CD1c-positive myeloid dendritic cell (primary cell): ENCODE data around the gene CELF2.

Experiments
- DNase-seq: peaks from one replicate; pipeline ENCODE4 v3.0.0-alpha.2; 2016; ENCODE audit errors: extremely low spot score

The CELF2 gene

DNA sequence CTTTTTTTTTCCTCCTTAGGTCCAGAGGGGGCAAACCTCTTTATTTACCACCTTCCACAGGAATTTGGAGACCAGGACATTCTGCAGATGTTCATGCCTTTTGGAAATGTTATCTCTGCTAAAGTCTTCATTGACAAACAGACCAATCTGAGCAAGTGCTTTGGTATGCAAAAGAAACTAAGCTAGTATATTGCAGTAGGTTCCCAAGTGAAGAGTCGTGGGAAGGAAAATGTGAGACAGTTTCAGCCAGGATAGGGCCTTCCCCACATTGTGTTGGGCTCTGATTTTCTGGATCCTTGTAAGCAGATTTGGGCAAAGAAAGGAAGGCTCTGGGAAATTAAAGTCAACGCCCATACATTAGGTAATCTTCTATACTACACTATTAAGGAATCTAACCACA is 308.1 kb downstream of the CELF2 start:
- no peak for DNase-seq

DNA sequence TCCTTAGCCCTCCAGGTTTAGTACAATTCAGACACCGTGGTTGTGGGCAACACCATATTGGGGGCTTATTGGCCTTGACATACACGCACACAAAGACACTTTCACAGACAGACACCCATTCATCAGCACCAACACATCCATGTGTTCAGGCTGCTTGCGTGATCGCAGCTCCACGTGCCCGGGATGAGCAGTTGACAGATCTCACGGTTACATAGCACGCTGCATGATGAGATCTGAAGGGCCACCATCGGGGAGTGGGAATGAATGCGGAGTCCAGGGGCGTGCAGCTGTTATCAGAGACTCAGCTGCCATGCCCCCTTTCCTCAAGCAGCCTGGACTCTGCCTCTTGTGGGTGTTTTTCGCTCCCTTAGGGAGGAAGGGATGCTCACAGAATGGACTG is 308.6 kb downstream of the CELF2 start:
- DNase-seq: no peak

DNA sequence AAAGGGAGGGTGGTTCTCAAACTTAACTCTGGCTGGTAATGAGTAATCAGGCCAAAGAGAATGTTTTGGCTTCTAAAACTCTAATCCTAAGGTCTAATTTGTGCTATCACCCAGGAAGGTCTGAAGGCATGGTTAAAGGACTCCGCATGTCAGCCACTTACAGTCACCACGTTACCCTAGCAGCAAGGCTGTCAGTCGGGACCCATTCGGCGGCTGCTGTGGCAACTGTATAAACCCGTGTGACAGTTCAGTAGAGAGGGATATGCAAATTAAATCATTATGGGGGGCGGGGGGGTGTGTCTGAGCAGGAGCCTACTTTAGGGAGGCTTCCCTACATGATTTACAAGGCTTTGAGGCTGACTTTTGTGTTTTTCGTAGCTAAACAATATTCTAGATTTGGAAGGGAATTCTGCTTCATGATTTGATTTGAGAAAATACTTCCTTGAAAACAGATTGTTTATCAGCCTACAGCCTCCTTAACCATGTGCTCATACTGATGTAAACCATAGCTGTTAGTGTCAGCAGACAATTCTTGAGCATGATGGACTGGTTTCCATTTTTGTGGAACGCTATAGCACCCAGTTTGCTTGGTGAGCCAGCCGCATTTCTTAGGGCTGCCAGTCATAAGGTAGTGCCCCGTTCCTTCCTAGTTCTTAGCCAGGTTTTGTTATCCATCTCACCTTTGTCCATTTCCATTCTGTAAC is 309.4 kb downstream of the CELF2 start:
- DNase-seq: no peak

DNA sequence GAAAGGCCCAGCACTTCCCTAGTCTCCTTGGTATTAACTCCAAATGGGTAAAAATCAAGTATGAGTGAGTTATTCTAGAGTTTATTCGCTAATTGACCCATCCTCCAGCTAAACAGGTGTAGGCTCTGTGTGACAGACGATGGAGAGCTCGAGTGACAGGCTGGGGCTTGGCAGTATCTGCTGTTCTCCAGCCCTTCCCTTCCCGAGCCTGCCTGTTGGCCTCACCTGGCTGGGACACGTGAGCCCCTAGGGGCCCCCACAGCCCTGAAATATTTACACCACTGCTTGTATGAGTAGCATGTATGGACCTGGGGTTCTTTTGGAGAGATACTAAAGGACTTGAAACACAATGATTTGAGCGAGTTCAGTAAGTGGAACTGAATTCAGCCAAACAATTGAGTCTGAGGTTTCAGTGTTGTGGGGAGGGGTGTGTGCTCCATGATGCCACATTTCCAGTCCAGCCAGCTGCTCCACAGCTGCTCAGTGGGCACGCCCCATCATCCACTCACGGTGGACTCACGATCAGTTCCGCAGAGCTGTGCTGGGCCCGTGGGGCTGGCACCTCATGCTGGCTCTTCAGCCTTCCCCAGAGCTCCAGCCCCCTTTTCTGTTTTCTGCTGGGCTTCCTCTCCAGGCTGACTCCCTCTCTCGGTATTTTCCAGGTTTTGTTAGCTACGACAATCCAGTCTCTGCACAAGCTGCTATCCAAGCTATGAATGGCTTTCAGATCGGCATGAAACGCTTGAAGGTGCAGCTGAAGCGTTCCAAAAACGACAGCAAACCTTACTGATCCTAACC is 310.8 kb downstream of the CELF2 start:
- no peak for DNase-seq

DNA sequence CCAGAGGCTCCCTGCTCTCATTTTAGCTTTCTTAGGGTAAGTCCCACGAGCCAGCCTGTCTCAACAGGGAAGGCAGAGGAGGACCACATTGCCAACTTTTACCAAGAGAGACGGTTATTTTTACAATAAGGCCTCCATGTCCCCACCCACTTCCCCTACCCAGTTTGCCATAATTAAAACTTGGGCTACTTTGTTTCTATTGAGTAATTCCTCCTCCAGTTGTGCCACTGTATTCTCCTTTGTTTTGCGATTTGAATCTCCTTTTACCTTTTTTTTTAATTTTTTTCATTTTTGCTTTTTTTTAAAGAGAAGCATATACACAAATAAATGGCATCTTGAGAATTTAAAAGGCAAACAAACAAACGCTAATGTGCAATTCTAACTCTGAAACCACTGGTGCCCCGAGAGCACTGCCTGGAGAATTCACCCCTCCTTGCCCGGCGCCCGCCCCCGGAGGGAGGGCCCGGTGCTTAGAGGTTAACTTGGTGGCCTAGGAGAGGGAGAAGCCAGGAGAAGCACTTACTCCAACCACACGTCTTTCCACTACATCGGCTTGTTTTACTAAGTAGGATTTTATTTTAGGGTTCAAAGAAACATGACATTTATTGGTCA is 311.5 kb downstream of the CELF2 start:
- DNase-seq: no peak

DNA sequence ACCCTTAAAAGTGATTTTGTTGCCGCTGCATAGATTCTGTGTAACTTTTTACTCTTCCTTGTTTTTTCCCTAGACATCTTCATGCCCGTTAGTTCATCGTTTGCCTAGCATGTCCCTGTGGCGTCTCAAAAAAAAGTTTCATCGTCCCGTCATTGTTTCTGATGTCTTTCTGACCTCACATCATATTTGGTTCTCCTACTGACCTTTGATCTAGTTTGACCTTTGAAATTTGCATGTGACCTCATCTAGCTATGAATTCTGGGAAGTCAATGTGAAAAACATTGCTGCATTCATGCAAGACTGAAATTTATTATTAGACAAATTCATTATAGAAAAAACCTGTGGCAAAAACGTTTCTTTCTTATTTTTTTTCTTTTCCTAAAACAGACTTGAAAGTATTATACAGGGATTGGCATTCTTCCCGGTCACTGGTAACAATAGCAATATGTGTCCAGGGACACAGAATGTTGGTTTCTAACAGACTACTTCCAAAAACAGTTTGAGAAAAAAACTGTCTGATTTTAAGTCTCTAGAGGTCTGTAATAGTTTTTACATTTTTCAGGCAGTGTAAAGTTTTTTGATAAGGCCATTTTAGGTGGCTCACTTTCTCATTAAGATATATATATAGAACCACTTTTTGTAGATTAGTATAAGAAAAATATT is 312.8 kb downstream of the CELF2 start:
- DNase-seq: no peak

DNA sequence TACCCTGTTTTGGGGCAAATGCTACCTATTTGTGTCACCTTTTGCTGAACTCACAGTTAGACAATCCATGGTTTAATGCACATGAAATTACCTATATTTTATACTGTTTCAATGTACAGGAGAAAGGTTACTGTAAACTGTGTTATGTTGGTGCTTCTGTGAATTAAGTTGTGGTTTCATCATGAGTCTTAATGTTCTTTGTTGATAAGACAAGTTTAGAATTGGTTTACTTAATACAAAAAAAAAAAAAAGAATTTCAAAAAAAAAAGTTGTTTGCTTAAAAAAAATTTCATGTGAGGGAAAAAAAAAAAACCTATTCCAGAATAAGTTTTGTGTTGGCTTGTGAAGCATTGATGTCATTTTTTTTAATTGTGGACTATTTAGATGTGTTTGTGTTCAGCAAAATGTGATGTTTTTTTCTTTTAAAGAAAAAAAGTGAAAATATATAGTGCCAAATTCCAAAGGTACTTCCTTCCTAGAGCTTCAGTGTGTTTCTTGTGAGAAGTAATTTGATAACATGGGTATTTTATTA is 313.4 kb downstream of the CELF2 start:
- no peak for DNase-seq

DNA sequence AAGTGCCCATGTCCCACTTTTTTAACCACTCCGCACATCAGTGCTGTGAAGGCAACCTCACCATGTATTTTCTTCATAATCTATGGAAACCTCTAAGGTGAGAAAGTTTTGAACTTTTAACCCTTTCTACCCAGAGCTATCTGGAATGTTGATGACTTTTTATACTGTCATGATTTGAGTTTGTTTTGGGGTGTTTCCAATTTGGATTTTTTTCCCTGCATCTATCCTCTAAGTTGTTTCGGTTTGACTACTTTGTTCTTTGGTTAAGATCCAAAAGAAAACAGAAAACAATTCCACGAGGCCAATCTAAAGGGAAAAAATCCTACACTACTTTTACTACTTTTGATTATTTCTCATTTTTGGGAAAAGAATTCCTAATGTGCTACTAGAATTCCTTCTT is 314.1 kb downstream of the CELF2 start:
- no peak for DNase-seq

DNA sequence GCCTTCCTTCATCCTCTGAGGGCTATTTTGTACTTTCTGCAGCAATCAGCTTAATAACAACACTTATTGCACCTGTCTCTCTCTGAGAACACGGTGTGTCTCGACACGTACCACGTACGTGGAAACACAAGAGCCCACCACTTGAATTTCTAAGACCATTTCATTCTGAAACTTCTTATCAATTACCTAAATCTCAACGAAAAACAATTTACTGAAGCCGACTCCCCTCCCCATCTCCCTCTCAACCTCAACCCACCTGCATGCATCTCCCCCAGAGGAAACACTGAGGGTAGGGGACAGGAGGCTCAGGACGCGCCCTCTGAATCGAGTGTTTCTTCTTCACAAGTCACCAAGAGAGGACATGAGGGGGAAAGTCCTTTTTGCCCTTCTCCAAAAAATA is 315.2 kb downstream of the CELF2 start:
- DNase-seq: no peak

DNA sequence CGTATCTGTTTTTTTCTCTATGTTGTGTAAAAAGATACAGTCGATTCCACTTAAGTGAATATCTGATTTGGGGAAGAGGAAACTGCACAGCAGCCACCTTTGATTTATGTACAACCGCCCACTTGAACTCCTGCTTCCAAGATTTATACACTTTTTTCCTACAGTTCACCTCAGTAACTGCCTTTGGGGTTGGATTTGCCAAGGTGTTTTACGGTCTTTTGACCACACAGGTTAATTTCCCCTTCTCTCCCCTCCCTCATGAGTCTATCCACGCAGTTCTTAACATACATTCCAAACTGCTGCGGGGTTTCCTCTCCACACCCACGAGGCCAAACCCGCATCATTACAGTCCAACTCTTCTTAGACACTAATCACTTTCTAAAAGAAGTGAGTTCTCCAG is 316.8 kb downstream of the CELF2 start:
- no peak for DNase-seq

DNA sequence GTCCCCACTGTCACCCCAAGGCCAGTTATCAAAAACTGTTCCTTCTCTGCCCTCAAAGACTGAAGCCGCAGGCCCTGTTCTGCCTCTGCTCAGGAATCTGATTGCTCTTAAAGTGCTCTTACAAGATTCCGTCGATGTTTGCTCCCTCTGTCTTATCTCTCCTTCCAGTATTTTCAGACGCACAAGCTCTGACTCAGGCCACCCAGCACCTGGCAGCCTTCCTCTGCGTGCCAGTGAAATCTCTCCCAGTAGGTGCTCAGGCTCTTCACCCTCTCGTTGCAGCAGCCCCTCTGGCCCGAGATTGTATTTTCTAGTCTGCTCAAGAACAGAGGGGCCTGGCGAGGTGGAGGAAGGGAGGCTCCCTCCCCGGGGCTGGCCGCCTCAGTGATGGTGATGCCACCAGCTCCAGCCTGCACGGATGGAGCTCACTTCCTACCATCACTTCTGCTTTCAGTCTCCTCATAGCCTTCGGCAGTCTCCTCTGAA is 317.5 kb downstream of the CELF2 start:
- peak; percentile 30 for DNase-seq

DNA sequence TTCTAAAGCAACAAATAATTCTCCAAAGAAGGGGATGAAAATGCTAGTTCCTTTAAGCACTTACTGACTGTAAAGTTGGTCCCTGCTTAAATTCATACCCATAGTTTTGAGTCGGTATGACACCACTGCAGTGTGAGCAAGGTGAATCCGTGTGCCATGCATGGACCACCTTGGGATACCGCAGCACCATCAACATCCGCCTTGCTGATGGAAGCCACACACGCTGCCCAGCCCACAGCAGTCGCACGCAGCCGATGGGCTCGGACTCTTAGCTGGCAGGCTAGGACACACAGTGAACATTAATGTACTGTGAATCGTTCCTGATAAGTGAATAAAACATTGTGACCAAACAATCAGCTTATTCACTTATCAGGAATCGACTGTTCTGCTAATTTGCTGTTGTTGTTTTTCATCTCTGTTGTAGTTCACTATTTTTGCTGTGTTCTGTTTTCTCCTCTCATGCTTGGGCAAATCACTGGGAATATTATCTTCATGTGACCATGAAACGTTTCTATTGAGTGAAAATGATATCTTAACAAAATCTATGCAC is 318.3 kb downstream of the CELF2 start:
- no peak for DNase-seq

DNA sequence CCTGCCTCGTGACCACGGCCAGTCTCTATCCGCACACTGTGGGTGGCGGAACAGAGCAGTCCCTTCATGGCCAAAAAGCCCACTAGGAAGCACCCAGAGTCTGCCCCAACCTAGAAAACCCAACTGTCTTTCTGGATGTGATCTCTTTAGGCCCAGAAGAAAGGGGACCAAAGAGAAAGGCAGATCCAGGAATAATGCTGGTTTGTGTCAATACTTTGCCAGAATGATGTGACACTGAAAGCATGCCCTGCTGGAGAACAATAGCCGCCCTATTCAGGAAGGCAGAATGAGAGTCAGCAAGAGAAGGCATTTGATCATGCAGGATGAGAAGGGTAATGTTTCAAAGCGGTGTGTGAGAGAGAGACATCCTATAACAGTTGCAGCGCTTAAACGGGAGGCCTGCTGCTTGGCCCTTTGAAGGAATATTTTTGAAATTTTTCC is 319.1 kb downstream of the CELF2 start:
- no peak for DNase-seq

DNA sequence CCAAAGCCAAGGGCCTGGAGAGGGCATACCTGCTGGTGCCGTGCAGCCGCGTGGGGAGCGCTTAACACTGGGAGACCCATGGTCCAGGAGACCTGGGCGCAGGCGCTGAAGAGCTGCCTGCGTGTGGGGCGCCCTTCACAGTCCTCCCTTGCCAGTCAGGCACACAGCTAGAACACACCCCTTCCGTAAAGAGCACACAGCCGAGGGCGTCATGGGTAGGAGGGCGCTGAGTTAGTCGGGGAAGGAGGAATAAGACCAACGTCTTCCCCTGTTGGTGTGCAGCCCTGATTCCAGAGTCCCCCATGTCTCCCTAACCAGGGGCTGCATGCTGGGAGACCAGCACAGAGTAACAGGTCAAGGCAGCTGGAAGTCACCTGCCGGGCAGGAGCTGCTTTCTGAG is 319.8 kb downstream of the CELF2 start:
- no peak for DNase-seq

DNA sequence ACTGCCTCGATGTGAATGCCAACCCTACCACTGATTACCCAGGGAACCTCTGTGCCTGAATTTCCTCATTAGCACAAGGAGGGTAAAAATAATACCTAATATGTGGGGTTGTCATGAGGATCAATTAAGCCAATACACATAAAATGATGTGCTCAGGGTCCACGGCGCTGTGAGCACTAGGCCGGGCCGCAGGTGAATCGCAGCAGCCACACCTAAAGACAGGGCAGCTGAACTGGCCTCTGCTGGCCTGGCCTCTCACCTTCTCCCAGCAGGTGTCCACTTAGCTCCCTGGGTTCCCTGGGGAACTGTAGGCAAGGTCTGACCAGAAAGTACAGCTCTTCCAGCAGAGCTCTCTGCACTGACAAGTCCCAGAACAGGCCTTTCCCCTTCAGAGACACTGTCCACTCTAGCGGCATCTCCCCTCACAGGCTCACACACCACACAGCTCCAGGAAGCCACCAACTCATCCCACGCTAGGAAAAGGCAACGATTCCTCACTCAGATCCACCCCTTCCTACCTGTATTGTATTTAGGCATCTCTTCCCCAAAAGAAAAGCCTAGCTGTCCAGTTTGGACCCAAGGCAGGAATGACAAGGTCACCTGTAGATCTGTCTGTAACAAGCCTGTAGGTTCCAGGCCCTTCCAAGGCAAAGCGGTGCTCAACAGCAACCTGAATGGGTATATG is 320.6 kb downstream of the CELF2 start:
- no peak for DNase-seq

DNA sequence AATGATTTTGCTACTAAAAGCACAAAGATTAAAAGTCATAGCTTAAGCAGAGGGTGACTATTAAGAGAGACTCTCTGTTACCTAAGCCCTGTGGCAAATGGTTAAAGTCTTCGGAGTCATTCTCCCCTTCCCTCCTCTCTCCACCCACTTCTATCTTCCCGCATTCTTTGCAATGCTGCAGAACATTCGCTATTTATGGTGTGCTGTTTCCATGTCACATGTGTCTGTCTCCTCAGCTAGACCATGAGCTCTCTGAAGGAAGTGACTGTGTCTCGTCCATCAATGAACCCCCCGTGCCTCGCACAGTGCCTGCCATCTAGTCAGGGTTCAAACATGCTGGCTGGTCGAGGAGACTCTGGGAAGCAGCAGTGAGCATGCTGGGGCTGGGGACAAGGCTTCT is 321.3 kb downstream of the CELF2 start:
- no peak for DNase-seq

DNA sequence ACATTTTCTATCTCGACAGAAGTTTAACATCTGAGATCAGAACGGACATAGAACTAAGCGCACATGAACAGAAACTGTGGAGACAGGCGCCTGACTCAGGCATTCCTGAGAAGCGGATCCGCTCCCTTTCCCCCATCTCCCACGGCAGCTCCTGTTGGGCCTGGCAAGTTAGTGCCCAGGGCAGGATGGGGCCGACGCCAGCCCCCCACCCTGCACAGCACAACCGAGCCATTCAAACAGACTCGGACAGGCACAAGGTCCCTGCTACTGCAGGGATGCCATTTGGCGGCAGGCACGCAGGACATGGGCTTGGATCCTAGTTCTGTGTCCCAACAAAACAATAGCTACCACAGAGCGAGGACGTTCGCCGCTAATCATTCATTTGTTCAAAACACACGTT is 322.0 kb downstream of the CELF2 start:
- no peak for DNase-seq

DNA sequence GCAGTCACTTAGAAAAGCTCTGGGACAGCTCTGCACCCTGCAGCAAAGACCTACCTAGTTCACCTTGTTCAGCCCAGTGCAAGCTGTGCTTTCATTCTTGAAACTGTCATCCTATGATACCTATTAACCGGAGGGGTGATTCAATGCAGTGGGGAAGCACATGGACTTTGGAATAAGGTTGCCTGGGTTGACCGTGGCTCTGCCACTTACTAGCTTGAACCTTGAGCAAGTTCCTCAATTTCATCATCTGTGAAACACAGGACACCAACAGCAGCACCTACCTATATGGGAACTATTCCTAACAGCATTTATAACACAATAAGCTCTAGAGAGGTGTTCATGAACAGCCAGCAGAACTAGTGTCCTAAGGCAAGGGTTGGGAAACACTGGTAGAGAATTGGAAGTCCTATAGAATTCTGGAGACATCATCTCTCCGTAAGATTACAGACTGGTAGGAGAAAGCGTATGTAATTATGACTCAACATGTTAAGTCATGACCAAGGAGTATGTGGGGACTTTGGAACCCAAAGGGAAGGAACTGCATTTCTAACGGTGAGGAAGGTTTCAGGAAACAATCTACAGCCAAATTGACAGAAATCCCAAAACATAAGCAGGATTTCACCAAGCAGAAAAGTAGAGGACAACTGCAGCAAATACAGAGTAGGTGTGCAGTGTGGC is 323.8 kb downstream of the CELF2 start:
- DNase-seq: no peak

DNA sequence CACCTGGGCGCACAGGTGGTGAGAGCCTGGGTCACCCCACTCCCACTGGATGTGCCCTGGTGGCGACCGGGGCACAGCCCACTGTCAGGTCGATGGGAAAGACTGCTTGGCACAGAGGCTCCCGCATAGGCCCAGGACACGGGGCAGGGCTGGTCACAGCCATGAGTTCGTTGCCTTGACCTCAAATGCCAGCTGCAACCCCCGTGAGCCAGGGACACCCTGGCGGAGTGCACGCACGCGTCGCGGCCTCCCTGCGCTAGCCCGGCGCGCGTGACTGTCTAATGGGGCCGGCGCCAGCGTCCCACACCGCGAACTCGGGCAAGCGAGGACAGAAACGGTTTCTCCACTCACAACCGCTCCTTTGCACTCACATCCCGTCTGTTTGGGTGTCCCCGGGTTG is 326.4 kb downstream of the CELF2 start:
- no peak for DNase-seq

DNA sequence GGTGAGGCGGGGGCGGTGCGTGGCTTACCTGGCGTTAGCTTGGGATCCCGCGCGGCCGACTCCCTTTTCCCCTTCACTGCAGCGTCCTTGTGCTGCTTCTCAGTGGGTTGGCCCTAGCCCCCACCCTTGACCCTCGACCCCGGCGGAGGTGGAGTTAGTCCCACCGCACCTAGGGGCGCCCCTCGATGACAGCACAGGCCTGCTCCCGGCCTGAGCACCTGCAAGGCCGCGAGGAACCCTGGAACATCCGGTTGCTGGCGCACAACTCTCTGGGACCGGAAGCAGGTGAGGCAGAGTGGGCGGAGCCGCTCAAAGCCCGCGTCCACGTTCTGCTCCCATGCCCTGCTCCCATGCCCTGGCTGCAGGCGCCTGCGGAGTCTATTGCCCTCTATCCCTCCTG is 326.9 kb downstream of the CELF2 start:
- DNase-seq: peak; percentile 9
